Measurements from ENCODE around the gene FTCDNL1. TPM values are rescaled to one million over a fixed set of nuclear protein-coding genes. Genes with fewer than 3 reads are reported as not detected.

The FTCDNL1 gene
- total RNA-seq, 1 donor: 1.7 TPM

- H3K4me1 ChIP-seq (ENCODE audit: insufficient read depth, low read length): no peaks in the 10 kb centered on the region
- no peaks in the 10 kb centered on the region for H3K9me3 ChIP-seq (ENCODE audit: low read depth, low read length)
- no peaks in the 10 kb centered on the region for H3K27me3 ChIP-seq (ENCODE audit: insufficient read depth, low read length)
- no peak overlapping the region for H3K4me3 ChIP-seq (ENCODE audit: low read length)
Measured at GRCh38 chr2:199749571-199749970, 101.4 kb downstream of the FTCDNL1 start.

GRCh38 chr2:199744724-199745123 is 106.3 kb downstream of the FTCDNL1 start:
- peaks cover 2% of the 10 kb centered on the region for H3K4me1 ChIP-seq (ENCODE audit: insufficient read depth, low read length)
- no peaks in the 10 kb centered on the region for H3K9me3 ChIP-seq (ENCODE audit: low read depth, low read length)
- H3K4me3 ChIP-seq (ENCODE audit: low read length): no peak overlapping the region
- peaks cover 3% of the 10 kb centered on the region for H3K27me3 ChIP-seq (ENCODE audit: insufficient read depth, low read length)

DNA sequence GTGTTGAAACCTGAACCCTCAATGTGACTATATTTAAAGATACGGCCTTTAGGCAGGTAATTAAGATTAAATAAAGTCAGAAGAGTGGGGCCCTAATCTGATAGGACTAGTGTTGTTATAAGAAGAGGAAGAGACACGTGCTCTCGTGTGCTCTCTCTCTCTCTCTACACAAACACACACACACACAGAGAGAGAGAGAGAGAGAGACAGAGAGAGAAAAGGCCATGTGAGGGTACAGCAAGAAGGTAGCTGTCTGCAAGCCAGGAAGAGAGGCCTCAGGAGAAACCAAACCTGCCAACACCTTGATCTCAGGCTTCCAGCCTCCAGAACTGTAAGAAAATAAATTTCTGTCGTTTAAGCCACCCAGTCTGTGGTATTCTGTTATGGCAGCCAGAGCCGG is 106.7 kb downstream of the FTCDNL1 start:
- H3K9me3 ChIP-seq (ENCODE audit: low read depth, low read length): no peaks in the 10 kb centered on the region
- peaks cover 3% of the 10 kb centered on the region for H3K27me3 ChIP-seq (ENCODE audit: insufficient read depth, low read length)
- peaks cover 7% of the 10 kb centered on the region for H3K4me1 ChIP-seq (ENCODE audit: insufficient read depth, low read length)
- no peak overlapping the region for H3K4me3 ChIP-seq (ENCODE audit: low read length)

GRCh38 chr2:199743415-199744120 is 107.4 kb downstream of the FTCDNL1 start:
- Histone ChIP-seq H3K4me3 (ENCODE audit: low read length) (no peak overlapping the region), H3K27me3 (ENCODE audit: insufficient read depth, low read length) (peaks cover 3% of the 10 kb centered on the region), H3K9me3 (ENCODE audit: low read depth, low read length) (no peaks in the 10 kb centered on the region), H3K4me1 (ENCODE audit: insufficient read depth, low read length) (peaks cover 13% of the 10 kb centered on the region)

DNA sequence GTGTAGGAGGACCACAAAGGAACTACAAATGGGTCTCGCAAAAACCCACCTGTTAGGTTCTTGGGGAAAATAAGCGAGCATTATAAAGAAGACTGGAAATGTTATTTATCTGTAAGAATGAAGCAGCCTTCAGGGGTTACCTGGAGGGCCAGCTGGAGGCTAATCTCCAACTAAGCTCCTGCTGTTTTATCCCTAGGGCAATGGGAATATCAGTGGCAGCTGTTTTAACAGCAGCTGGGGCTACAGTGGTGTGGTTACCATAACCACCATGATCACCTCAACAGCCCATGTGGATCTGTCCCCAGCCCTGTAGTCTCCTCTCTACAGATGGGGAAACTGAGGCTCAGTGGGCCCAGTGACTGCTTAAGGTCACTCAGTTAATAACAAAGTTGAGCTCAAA is 108.1 kb downstream of the FTCDNL1 start:
- Histone ChIP-seq H3K4me3 (ENCODE audit: low read length) (no peak overlapping the region), H3K4me1 (ENCODE audit: insufficient read depth, low read length) (peaks cover 16% of the 10 kb centered on the region), H3K27me3 (ENCODE audit: insufficient read depth, low read length) (peaks cover 3% of the 10 kb centered on the region), H3K9me3 (ENCODE audit: low read depth, low read length) (no peaks in the 10 kb centered on the region)

GRCh38 chr2:199740111-199740428 is 110.9 kb downstream of the FTCDNL1 start:
- peaks cover 16% of the 10 kb centered on the region for H3K4me1 ChIP-seq (ENCODE audit: insufficient read depth, low read length)
- H3K4me3 ChIP-seq (ENCODE audit: low read length): no peak overlapping the region
- peaks cover 3% of the 10 kb centered on the region for H3K27me3 ChIP-seq (ENCODE audit: insufficient read depth, low read length)
- H3K9me3 ChIP-seq (ENCODE audit: low read depth, low read length): no peaks in the 10 kb centered on the region

GRCh38 chr2:199739413-199740110 is 111.4 kb downstream of the FTCDNL1 start:
- no peaks in the 10 kb centered on the region for H3K9me3 ChIP-seq (ENCODE audit: low read depth, low read length)
- peaks cover 3% of the 10 kb centered on the region for H3K27me3 ChIP-seq (ENCODE audit: insufficient read depth, low read length)
- peaks cover 16% of the 10 kb centered on the region for H3K4me1 ChIP-seq (ENCODE audit: insufficient read depth, low read length)
- H3K4me3 ChIP-seq (ENCODE audit: low read length): no peak overlapping the region

DNA sequence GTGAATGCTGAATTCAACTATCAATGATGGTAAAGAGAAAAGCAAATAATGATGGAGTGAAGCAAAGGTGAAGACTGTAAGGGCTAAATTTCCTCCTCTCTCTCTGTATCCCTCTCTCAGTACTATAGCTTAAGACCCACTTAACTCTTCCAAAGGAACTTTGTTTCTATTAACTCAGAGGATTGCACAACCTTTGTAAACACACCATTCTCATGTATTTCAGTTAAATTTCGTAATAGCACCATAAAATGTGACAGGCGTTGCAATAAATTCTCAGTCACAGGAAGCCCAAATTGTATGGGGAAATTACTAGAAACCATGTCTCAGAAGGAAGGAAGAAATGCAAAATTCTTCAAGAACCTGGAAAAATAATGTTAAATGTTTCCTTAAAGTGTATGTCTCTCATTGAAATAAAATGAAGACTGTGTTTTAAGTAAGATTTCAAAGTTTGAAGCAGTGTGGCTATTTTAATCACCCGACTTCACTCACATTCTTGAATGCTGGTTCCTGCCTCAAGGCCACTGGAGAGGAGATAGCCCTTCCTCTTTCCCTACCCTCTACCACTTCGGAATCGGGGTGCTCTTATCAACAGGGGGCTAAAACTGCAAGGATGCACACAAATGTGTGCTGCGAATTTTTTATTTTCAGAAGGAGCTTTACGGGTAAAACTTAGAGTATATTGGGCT is 112.1 kb downstream of the FTCDNL1 start:
- Histone ChIP-seq H3K27me3 (ENCODE audit: insufficient read depth, low read length) (peaks cover 3% of the 10 kb centered on the region), H3K4me3 (ENCODE audit: low read length) (no peak overlapping the region), H3K9me3 (ENCODE audit: low read depth, low read length) (no peaks in the 10 kb centered on the region), H3K4me1 (ENCODE audit: insufficient read depth, low read length) (peaks cover 16% of the 10 kb centered on the region)

- no peaks in the 10 kb centered on the region for H3K27me3 ChIP-seq (ENCODE audit: insufficient read depth, low read length)
Measured at GRCh38 chr2:199734651-199735050, 116.3 kb downstream of the FTCDNL1 start.

DNA sequence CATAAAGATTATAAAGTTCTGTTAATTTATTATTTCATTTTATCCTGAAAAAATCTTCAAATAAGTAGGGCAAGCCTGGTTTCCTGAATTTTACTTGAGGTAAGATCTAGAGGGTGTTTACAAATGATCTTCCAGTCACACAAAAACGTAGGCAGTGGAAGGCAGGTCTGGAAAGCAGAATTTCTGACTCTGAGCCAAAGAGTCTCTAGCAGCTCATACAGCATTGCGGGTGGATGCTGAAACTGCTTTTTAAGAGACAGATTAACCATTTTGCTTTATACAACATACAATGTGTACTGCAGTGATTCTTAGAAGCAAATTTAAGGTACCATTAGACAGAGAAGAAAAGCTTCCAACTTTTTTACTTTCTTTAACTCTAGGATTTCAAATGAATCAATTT is 117.0 kb downstream of the FTCDNL1 start:
- no peak overlapping the region for H3K4me3 ChIP-seq (ENCODE audit: low read length)
- peaks cover 6% of the 10 kb centered on the region for H3K4me1 ChIP-seq (ENCODE audit: insufficient read depth, low read length)
- no peaks in the 10 kb centered on the region for H3K27me3 ChIP-seq (ENCODE audit: insufficient read depth, low read length)
- H3K9me3 ChIP-seq (ENCODE audit: low read depth, low read length): no peaks in the 10 kb centered on the region

More at GRCh38 chr2:199734651-199735050, 116.3 kb downstream of the FTCDNL1 start:
- H3K4me1 ChIP-seq (ENCODE audit: insufficient read depth, low read length): peaks cover 13% of the 10 kb centered on the region
- no peaks in the 10 kb centered on the region for H3K9me3 ChIP-seq (ENCODE audit: low read depth, low read length)
- no peak overlapping the region for H3K4me3 ChIP-seq (ENCODE audit: low read length)

GRCh38 chr2:199727801-199728200 is 123.2 kb downstream of the FTCDNL1 start:
- no peaks in the 10 kb centered on the region for H3K4me1 ChIP-seq (ENCODE audit: insufficient read depth, low read length)
- H3K9me3 ChIP-seq (ENCODE audit: low read depth, low read length): no peaks in the 10 kb centered on the region
- no peak overlapping the region for H3K4me3 ChIP-seq (ENCODE audit: low read length)
- no peaks in the 10 kb centered on the region for H3K27me3 ChIP-seq (ENCODE audit: insufficient read depth, low read length)

DNA sequence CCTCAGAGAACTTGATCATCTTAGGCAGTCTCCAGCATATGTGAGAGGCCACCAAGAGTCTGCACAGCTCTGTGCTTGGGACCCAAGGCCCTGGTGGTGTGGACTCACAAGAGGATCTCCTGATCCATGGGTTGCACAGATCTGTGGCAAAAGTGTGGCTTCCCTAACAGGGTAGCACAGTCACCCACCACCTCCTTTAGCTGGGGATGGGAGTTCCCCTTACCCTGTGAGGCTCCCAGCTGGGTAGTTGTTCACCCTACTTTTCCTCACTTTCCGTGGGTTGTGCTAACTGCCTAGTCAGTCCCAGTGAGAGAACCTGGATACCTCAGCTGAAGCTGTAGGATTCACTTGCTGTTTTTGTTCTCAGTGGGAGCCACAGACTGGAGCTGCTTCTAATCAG is 123.7 kb downstream of the FTCDNL1 start:
- Histone ChIP-seq H3K27me3 (ENCODE audit: insufficient read depth, low read length) (no peaks in the 10 kb centered on the region), H3K4me3 (ENCODE audit: low read length) (no peak overlapping the region), H3K9me3 (ENCODE audit: low read depth, low read length) (no peaks in the 10 kb centered on the region), H3K4me1 (ENCODE audit: insufficient read depth, low read length) (no peaks in the 10 kb centered on the region)

- Histone ChIP-seq H3K4me3 (ENCODE audit: low read length) (no peak overlapping the region), H3K27me3 (ENCODE audit: insufficient read depth, low read length) (no peaks in the 10 kb centered on the region), H3K4me1 (ENCODE audit: insufficient read depth, low read length) (peaks cover 4% of the 10 kb centered on the region), H3K9me3 (ENCODE audit: low read depth, low read length) (no peaks in the 10 kb centered on the region)
Measured at GRCh38 chr2:199718074-199718473, 132.9 kb downstream of the FTCDNL1 start.

DNA sequence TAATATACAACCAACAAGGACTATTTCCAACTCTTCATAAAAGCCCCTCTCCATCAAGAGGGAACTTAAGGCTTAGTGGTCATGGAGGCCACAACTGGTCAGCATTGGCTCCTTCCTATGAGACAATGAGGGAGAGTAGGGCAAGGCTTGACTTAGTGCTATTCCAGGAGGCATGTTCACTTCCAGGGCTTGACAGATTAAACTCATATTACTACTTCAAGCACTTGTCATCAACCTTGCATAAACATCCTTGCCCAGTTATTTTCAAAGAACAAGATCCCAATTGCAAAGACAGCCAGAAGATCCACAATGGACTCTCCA is 133.4 kb downstream of the FTCDNL1 start:
- Histone ChIP-seq H3K4me1 (ENCODE audit: insufficient read depth, low read length) (peaks cover 4% of the 10 kb centered on the region), H3K9me3 (ENCODE audit: low read depth, low read length) (no peaks in the 10 kb centered on the region), H3K4me3 (ENCODE audit: low read length) (no peak overlapping the region), H3K27me3 (ENCODE audit: insufficient read depth, low read length) (no peaks in the 10 kb centered on the region)

DNA sequence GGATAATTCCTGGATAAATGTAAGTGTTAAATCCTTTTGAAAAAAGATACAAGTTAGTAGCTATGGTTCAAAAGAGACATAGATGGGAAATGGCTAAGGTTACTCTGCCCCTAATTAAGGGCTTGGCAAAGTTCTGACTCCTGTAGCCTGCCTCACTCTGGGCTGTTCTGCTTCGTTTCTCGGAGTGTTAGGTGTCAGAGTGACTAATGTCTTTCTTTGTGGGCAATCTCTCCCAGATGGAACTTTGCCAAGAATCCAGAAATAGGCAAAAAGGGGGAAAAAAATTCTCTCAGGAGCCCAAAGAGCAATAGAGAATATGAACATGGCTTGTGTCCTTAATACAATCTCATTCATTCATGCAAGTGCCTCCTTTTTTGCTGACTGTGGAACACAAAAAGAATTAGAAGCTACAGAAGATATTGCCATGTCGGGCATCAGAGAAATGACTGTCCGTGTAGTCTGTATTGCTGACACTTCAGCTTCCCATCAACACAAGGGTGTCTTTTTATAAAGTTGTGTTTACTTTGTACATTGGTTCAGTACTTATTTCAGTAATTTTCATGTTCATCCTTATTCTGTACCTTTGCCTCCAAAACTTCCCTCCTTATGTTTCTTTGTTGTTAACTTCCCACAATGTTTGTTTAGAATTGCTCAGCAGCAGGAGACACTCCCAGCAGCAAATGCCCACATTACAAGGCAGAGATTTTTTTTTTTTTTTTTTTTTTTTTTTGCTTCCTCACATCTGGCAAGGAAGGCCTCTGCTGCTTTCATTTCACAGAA is 134.0 kb downstream of the FTCDNL1 start:
- H3K4me3 ChIP-seq (ENCODE audit: low read length): no peak overlapping the region
- H3K9me3 ChIP-seq (ENCODE audit: low read depth, low read length): no peaks in the 10 kb centered on the region
- H3K4me1 ChIP-seq (ENCODE audit: insufficient read depth, low read length): peaks cover 4% of the 10 kb centered on the region
- H3K27me3 ChIP-seq (ENCODE audit: insufficient read depth, low read length): no peaks in the 10 kb centered on the region

All from mononuclear cell (primary cell).